GM06990 (cell line): Measurements from ENCODE around the gene PTPN6.
A peak's percentile ranks its signal among the peaks of the same experiment; 100 is the strongest.

ENCODE experiments used
- DNase-seq: peaks from one replicate; pipeline ENCODE4 v3.0.0-alpha.2; 2011; ENCODE audit not compliant: insufficient read length; ENCODE audit errors: extremely low read depth
- H3K27me3 ChIP-seq: replicated peaks from 2 replicates; pipeline ENCODE4 v1.6.0; 2011; ENCODE audit warnings: low read length; ENCODE audit not compliant: control insufficient read depth, insufficient read depth
- H3K36me3 ChIP-seq: 2 replicates; pipeline ENCODE4 v1.5.1; 2011; ENCODE audit warnings: low read length; ENCODE audit not compliant: control insufficient read depth, insufficient read depth
- H3K4me3 ChIP-seq: replicated peaks from 2 replicates; pipeline ENCODE4 v1.5.1; 2011; ENCODE audit warnings: low read depth, mild to moderate bottlenecking, control low read depth, low read length
- TF ChIP-seq, protein P1 (sequence below): IDR thresholded peaks from 2 replicates; pipeline ENCODE4 v1.5.1; 2011; ENCODE audit warnings: low read length, control low read depth, mild to moderate bottlenecking, inconsistent platforms; ENCODE audit not compliant: insufficient read depth, poor library complexity, severe bottlenecking

The PTPN6 gene

DNA sequence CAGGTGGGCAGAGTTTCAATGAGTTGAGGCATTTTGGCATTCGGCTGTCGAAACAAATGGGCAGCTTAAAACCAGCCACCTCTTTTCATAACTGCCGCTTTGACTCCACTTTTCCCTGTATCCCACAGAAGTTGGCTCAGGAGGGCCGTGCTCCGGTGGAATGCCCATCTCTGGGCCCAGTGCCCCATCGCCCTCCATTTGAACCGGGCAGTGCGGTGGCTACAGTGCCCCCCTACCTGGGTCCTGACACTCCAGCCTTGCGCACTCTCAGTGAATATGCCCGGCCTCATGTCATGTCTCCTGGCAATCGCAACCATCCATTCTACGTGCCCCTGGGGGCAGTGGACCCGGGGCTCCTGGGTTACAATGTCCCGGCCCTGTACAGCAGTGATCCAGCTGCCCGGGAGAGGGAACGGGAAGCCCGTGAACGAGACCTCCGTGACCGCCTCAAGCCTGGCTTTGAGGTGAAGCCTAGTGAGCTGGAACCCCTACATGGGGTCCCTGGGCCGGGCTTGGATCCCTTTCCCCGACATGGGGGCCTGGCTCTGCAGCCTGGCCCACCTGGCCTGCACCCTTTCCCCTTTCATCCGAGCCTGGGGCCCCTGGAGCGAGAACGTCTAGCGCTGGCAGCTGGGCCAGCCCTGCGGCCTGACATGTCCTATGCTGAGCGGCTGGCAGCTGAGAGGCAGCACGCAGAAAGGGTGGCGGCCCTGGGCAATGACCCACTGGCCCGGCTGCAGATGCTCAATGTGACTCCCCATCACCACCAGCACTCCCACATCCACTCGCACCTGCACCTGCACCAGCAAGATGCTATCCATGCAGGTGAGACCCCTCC is 12.6 kb upstream of the PTPN6 start:
- Histone ChIP-seq H3K27me3 (no peaks in the 10 kb centered on the region), H3K36me3 (peaks cover 14% of the 10 kb centered on the region), H3K4me3 (peak overlapping the region; percentile 90)
- no peak for DNase-seq
- TF ChIP-seq, protein P1, sequence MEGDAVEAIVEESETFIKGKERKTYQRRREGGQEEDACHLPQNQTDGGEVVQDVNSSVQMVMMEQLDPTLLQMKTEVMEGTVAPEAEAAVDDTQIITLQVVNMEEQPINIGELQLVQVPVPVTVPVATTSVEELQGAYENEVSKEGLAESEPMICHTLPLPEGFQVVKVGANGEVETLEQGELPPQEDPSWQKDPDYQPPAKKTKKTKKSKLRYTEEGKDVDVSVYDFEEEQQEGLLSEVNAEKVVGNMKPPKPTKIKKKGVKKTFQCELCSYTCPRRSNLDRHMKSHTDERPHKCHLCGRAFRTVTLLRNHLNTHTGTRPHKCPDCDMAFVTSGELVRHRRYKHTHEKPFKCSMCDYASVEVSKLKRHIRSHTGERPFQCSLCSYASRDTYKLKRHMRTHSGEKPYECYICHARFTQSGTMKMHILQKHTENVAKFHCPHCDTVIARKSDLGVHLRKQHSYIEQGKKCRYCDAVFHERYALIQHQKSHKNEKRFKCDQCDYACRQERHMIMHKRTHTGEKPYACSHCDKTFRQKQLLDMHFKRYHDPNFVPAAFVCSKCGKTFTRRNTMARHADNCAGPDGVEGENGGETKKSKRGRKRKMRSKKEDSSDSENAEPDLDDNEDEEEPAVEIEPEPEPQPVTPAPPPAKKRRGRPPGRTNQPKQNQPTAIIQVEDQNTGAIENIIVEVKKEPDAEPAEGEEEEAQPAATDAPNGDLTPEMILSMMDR = no peak

DNA sequence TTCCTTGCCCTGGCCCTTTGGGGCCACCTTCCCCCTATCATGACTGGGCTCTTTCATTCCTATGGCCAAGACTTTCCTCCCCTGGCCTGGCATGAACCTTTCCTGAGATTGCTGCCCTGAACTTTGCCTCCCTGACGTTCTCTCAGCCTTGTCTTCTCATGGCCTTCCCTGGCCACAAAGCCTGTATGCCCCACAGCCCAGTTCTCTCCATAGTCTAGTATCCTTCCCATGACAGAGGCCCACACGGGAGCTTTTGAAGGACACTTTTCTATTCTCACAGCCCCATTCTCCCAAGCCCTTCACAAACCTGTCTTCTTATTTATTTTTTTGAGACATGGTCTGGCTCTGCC is 12.0 kb upstream of the PTPN6 start:
- no peaks in the 10 kb centered on the region for H3K27me3 ChIP-seq
- TF ChIP-seq, protein P1 = no peak
- no peak for DNase-seq
- peaks cover 12% of the 10 kb centered on the region for H3K36me3 ChIP-seq
- H3K4me3 ChIP-seq = no peak overlapping the region

DNA sequence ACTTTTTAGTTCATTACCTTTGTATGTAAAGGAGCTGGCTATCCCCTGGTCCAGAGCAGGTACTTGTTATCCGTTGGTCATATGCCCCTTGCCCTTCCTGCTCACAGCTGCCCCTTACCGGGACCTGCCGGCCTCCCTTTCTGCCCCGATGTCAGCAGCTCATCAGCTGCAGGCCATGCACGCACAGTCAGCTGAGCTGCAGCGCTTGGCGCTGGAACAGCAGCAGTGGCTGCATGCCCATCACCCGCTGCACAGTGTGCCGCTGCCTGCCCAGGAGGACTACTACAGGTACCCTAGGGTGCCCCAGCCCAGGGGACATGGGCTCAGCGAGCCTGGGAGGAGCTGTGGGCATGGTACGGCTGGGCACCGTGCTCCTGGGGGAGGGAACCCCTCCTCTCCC is 9.9 kb upstream of the PTPN6 start:
- Histone ChIP-seq H3K4me3 (no peak overlapping the region), H3K27me3 (no peaks in the 10 kb centered on the region), H3K36me3 (no peaks in the 10 kb centered on the region; the same call in 1 of the 2 replicates)
- no peak for DNase-seq
- TF ChIP-seq, protein P1 = no peak

DNA sequence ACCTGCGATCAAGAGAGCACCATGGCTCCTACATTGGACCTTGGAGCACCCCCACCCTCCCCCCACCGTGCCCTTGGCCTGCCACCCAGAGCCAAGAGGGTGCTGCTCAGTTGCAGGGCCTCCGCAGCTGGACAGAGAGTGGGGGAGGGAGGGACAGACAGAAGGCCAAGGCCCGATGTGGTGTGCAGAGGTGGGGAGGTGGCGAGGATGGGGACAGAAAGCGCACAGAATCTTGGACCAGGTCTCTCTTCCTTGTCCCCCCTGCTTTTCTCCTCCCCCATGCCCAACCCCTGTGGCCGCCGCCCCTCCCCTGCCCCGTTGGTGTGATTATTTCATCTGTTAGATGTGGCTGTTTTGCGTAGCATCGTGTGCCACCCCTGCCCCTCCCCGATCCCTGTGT is 9.4 kb upstream of the PTPN6 start:
- no peak for DNase-seq
- TF ChIP-seq, protein P1 = no peak
- Histone ChIP-seq H3K36me3 (no peaks in the 10 kb centered on the region; the same call in 1 of the 2 replicates), H3K4me3 (no peak overlapping the region), H3K27me3 (no peaks in the 10 kb centered on the region)

DNA sequence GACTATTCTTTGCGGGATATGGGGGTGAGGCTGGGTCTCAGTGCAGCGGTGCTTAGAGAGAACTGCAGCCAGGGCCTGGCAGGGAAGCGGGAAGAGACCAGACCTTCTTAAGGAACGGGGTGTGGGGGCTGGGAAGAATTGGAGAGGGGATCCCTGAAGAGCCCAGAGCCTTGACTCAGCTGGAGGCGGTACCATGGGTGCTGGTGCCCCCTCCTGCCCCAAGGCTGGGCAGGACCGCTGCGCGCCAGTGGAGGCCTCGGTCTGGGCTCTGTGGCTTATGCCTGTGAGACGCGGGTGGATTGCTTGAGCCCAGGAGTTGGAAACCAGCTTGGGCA is 8.9 kb upstream of the PTPN6 start:
- no peaks in the 10 kb centered on the region for H3K27me3 ChIP-seq
- H3K4me3 ChIP-seq = no peak overlapping the region
- no peaks in the 10 kb centered on the region; the same call in 1 of the 2 replicates for H3K36me3 ChIP-seq
- no peak for DNase-seq
- TF ChIP-seq, protein P1 = no peak

DNA sequence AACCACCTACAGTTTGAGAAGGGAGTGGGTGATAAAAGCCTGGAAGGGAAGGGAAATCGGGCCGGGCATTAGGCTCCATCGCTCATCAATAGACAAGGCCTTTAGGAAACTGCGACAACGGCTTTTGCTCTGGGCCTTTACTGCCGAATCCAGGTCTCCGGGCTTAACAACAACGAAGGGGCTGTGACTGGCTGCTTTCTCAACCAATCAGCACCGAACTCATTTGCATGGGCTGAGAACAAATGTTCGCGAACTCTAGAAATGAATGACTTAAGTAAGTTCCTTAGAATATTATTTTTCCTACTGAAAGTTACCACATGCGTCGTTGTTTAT is 7.8 kb upstream of the PTPN6 start:
- Histone ChIP-seq H3K36me3 (no peaks in the 10 kb centered on the region; the same call in 1 of the 2 replicates), H3K4me3 (peak overlapping the region; percentile 72), H3K27me3 (no peaks in the 10 kb centered on the region)
- TF ChIP-seq, protein P1 = no peak
- DNase-seq = no peak
